Measurements from ENCODE around the gene FBXL7.

The FBXL7 gene

GRCh38 chr5:15496886-15497285 is 3.1 kb upstream of the FBXL7 start:
- no peak for TF ChIP-seq CTCF (IDR thresholded peaks at IDR 0.05; ENCODE audit: low read length)
- no peak for TF ChIP-seq EZH2 (IDR thresholded peaks at IDR 0.05; ENCODE audit: borderline replicate concordance, low read length)
- no peaks in the 10 kb centered on the region for H3K9me3 ChIP-seq (ENCODE audit: low read length)
- H2AFZ ChIP-seq (ENCODE audit: low read length) = no peak overlapping the region
- H3K27me3 ChIP-seq (ENCODE audit: insufficient read depth, low read length) = no peaks in the 10 kb centered on the region
- no peak overlapping the region for H3K9ac ChIP-seq (ENCODE audit: low read length)
- no peaks in the 10 kb centered on the region for H4K20me1 ChIP-seq (ENCODE audit: insufficient read depth, low read length)
- H3K4me2 ChIP-seq (ENCODE audit: low read length) = no peak overlapping the region
- no peak overlapping the region for H3K4me3 ChIP-seq (ENCODE audit: low read depth, low read length, poor library complexity, severe bottlenecking)
- H3K4me1 ChIP-seq (ENCODE audit: insufficient read depth, low read length, severe bottlenecking) = no peaks in the 10 kb centered on the region
- no peaks in the 10 kb centered on the region for H3F3A ChIP-seq (ENCODE audit: insufficient read depth, low read length)
- no peaks in the 10 kb centered on the region for H3K36me3 ChIP-seq (ENCODE audit: insufficient read depth, low read length)
- H3K9me2 ChIP-seq (ENCODE audit: low read depth, low read length) = no peaks in the 10 kb centered on the region
- no peak overlapping the region for H3K27ac ChIP-seq (ENCODE audit: low read depth, low read length, poor library complexity, severe bottlenecking)
- no peaks in the 10 kb centered on the region for H3K79me2 ChIP-seq (ENCODE audit: insufficient read depth, low read length)

- H3K9ac ChIP-seq (ENCODE audit: low read length) = no peak overlapping the region
- H3K9me2 ChIP-seq (ENCODE audit: low read depth, low read length) = no peaks in the 10 kb centered on the region
- H3K4me3 ChIP-seq (ENCODE audit: low read depth, low read length, poor library complexity, severe bottlenecking) = no peak overlapping the region
- H3K36me3 ChIP-seq (ENCODE audit: insufficient read depth, low read length) = no peaks in the 10 kb centered on the region
- no peaks in the 10 kb centered on the region for H3K4me1 ChIP-seq (ENCODE audit: insufficient read depth, low read length, severe bottlenecking)
- no peak overlapping the region for H3K27ac ChIP-seq (ENCODE audit: low read depth, low read length, poor library complexity, severe bottlenecking)
- no peaks in the 10 kb centered on the region for H3F3A ChIP-seq (ENCODE audit: insufficient read depth, low read length)
- H4K20me1 ChIP-seq (ENCODE audit: insufficient read depth, low read length) = no peaks in the 10 kb centered on the region
- H3K4me2 ChIP-seq (ENCODE audit: low read length) = no peak overlapping the region
- TF ChIP-seq EZH2 (IDR thresholded peaks at IDR 0.05; ENCODE audit: borderline replicate concordance, low read length) = no peak
- TF ChIP-seq CTCF (IDR thresholded peaks at IDR 0.05; ENCODE audit: low read length) = no peak
- no peak overlapping the region for H2AFZ ChIP-seq (ENCODE audit: low read length)
- H3K79me2 ChIP-seq (ENCODE audit: insufficient read depth, low read length) = no peaks in the 10 kb centered on the region
- H3K27me3 ChIP-seq (ENCODE audit: insufficient read depth, low read length) = no peaks in the 10 kb centered on the region
- H3K9me3 ChIP-seq (ENCODE audit: low read length) = no peaks in the 10 kb centered on the region
Observed at GRCh38 chr5:15500325-15501001, 483 bp downstream of the FBXL7 start.

GRCh38 chr5:15501091-15501791 is 1.3 kb downstream of the FBXL7 start:
- Histone ChIP-seq H3K4me2 (ENCODE audit: low read length) (no peak overlapping the region), H3K79me2 (ENCODE audit: insufficient read depth, low read length) (no peaks in the 10 kb centered on the region), H3K4me3 (ENCODE audit: low read depth, low read length, poor library complexity, severe bottlenecking) (no peak overlapping the region), H3K27ac (ENCODE audit: low read depth, low read length, poor library complexity, severe bottlenecking) (no peak overlapping the region), H3K9me2 (ENCODE audit: low read depth, low read length) (no peaks in the 10 kb centered on the region), H3K27me3 (ENCODE audit: insufficient read depth, low read length) (no peaks in the 10 kb centered on the region), H3K9me3 (ENCODE audit: low read length) (no peaks in the 10 kb centered on the region), H4K20me1 (ENCODE audit: insufficient read depth, low read length) (no peaks in the 10 kb centered on the region), H3K9ac (ENCODE audit: low read length) (no peak overlapping the region), H3F3A (ENCODE audit: insufficient read depth, low read length) (no peaks in the 10 kb centered on the region), H3K36me3 (ENCODE audit: insufficient read depth, low read length) (no peaks in the 10 kb centered on the region), H3K4me1 (ENCODE audit: insufficient read depth, low read length, severe bottlenecking) (no peaks in the 10 kb centered on the region), H2AFZ (ENCODE audit: low read length) (no peak overlapping the region)
- TF ChIP-seq EZH2 (IDR thresholded peaks at IDR 0.05; ENCODE audit: borderline replicate concordance, low read length) = no peak
- no peak for TF ChIP-seq CTCF (IDR thresholded peaks at IDR 0.05; ENCODE audit: low read length)
